GM13977 (cell line): ENCODE results near the gene DGKI.

ENCODE experiments used
- DNase-seq: peaks from one replicate; pipeline ENCODE4 v3.0.0; 2012; ENCODE audit warnings: low spot score
- CTCF ChIP-seq: IDR thresholded peaks from 2 replicates; pipeline ENCODE4 v1.5.1; 2012; ENCODE audit warnings: mild to moderate bottlenecking, control low read depth; ENCODE audit not compliant: insufficient read depth; ENCODE audit errors: extremely low read depth, missing control alignments
- in situ Hi-C: fragments of 300-500 bp; cut with MboI; formaldehyde crosslinking; loops from one replicate; pipeline ENCODE4 v1.12.0; 2022; ENCODE audit warnings: low sequenced_read_pairs, low pct_unique_long_range_greater_than_20kb, mixed read lengths, inconsistent platforms; ENCODE audit not compliant: unreplicated experiment

DGKI gene

GRCh38 chr7:137373507-137373906 is 473.3 kb downstream of the DGKI start:
- no peak for DNase-seq
- TF ChIP-seq CTCF = no peak
- in situ Hi-C loops = no loop called here

DNA sequence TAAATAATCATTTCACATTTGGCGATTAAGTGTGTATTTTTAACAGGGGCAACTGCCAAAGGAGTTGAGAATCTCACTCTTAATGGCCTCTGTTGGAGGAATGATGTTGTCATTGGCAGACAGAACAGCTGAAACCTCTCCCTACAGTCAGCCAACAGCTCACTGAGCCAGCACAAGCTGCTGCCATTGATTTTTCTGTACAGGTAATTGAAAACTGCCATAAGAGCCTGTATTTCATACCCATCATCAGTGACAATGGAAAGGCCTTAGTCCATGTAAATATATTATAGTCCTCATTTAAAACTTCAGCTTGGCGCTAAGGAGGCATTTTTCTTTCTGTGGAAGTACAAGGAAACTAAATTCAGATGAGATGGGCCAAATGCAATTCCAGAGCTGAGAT is 475.2 kb downstream of the DGKI start:
- TF ChIP-seq CTCF = no peak
- in situ Hi-C loops = no loop called here
- DNase-seq = no peak

DNA sequence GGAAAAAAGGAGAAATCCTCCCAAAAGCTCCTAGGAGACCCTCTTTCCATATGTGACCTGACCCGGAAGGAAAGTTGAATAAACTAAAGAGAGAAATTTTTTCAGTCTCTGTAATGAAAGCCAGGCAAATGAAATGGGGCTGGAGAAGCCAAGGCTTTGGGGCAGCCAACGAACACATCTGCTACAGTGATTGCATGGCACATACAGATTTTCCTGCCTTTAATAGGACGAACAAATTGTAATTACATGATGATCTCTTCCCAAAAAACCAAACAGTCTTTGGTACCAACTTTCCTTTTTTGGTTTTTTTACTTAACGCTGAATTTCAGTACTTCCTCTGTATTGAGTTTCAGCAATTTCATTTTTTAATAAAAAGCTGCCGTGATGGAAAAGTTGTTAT is 479.8 kb downstream of the DGKI start:
- in situ Hi-C loops = no loop called here
- DNase-seq = no peak
- TF ChIP-seq CTCF = no peak

DNA sequence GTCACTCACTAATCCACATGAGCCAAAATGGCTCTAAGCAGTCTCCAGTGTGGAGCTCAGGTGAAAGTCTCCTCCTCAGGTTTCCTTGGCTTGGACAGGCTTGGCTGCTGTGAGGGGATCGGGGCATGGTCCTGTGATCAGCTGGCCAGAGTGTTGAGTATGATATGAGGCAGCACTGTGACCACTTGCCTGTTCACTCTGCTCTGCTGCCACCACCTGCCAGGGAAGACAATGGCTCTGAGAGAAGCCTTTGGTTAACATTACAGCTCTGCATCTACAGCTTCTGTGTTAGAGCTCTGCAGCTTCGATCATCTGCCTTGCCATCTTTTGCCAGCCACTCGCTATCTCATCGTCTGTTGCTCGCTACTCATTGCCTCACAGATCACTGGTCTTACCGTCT is 483.1 kb downstream of the DGKI start:
- in situ Hi-C loops = no loop called here
- no peak for TF ChIP-seq CTCF
- no peak for DNase-seq

DNA sequence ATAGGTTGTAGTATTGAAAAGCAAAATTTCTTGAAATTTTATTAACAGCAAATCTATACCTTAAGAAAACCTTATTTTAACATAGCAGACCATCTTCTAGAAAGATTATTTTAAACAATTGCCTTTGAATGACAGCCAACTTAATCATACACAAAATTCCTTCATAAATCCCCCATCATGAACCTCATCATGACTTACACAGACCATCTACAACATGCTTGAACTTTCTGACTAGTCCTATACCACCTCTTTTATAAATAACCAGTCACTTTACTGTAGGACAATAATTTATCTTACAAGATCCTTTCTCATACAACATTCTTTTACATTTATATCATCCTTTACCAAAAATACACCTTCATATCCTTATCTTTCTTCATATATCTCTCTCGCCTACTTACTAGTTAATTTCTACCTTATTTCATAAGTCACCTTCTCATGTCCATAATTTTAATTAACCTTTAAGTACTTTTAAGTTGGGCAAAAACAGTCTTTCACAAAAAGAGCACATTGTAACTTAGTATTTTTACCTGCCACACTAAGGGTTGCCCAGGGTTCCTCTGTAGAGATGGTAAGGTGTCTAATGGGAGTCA is 486.6 kb downstream of the DGKI start:
- TF ChIP-seq CTCF = no peak
- in situ Hi-C loops = no loop called here
- DNase-seq = no peak

GRCh38 chr7:137354961-137355360 is 491.8 kb downstream of the DGKI start:
- in situ Hi-C loops = no loop called here
- no peak for DNase-seq
- no peak for TF ChIP-seq CTCF

GRCh38 chr7:137354396-137354795 is 492.4 kb downstream of the DGKI start:
- TF ChIP-seq CTCF = no peak
- DNase-seq = no peak
- in situ Hi-C loops = no loop called here
